GM18517 (cell line): ENCODE data around the gene TRAPPC2L.

ENCODE experiments used
- ATAC-seq: cut with Tn5 transposase; IDR thresholded peaks from one replicate; pipeline ENCODE4 v1.9.1; 2021; ENCODE audit warnings: mild to moderate bottlenecking, moderate library complexity; ENCODE audit not compliant: unreplicated experiment

TRAPPC2L gene

GRCh38 chr16:88856828-88857727 is at the start of gene TRAPPC2L, which contains the start of gene GALNS:
TSS of gene TRAPPC2L (plus strand) at chr16:88857127. CDS start at chr16:88857151, 24 bp downstream.
TSS of gene GALNS (minus strand) at chr16:88856947. CDS start at chr16:88856877, 70 bp downstream.
- ATAC-seq = peak; percentile 70

- ATAC-seq = no peak
Observed at GRCh38 chr16:88807142-88807625, 49.7 kb upstream of the TRAPPC2L start.

GRCh38 chr16:88807626-88808453 is 49.1 kb upstream of the TRAPPC2L start:
- no peak for ATAC-seq

GRCh38 chr16:88809068-88809675 is 47.8 kb upstream of the TRAPPC2L start:
- ATAC-seq = no peak

- ATAC-seq = no peak
Observed at GRCh38 chr16:88809676-88810165, 47.2 kb upstream of the TRAPPC2L start.

- no peak for ATAC-seq
Observed at GRCh38 chr16:88810166-88810911, 46.6 kb upstream of the TRAPPC2L start.

- ATAC-seq = peak; percentile 41
Observed at GRCh38 chr16:88810912-88811768, 45.8 kb upstream of the TRAPPC2L start.

- peak; percentile 66 for ATAC-seq
Observed at GRCh38 chr16:88811769-88812512, 45.0 kb upstream of the TRAPPC2L start, which contains the start of gene APRT. TSS of gene APRT (minus strand) at chr16:88811928. CDS start at chr16:88811899, 29 bp downstream.

- ATAC-seq = no peak
Observed at GRCh38 chr16:88812513-88813268, 44.2 kb upstream of the TRAPPC2L start.

- ATAC-seq = no peak
Observed at GRCh38 chr16:88813269-88814143, 43.4 kb upstream of the TRAPPC2L start.

- no peak for ATAC-seq
Observed at GRCh38 chr16:88814144-88814502, 42.8 kb upstream of the TRAPPC2L start.

GRCh38 chr16:88815227-88815626 is 41.7 kb upstream of the TRAPPC2L start:
- no peak for ATAC-seq

GRCh38 chr16:88815901-88816589 is 40.9 kb upstream of the TRAPPC2L start:
- no peak for ATAC-seq

GRCh38 chr16:88816736-88817535 is 40.0 kb upstream of the TRAPPC2L start:
- ATAC-seq = no peak
